ENCODE results near the gene C12orf56. TPM values are rescaled to one million over a fixed set of nuclear protein-coding genes. Genes with fewer than 3 reads are reported as not detected.

C12orf56 gene
- total and polyA plus RNA-seq, 5 experiments from 2014 or later: 0.08 TPM; not detected in 4

DNA sequence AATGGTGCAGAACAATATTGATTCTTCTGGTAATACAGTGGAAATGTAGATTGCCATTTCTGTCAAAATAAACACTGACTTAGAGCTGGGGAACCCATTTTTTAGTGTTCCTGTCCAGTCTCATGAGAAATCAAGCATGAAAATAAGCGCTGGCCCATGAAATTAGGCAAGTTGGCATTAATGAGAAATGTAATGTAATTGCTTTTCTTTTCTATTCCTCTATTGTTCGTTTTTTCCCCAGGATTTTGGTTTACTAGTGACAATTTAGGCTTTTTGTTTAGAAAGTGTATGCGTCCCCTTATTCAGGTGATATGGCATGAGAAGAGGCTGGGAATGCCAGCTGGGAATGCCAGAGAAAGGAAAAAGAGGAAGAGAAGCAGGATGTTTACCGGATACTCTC, 104.0 kb downstream of the C12orf56 start:
- no peak overlapping the region for H3K4me3 Mint-ChIP-seq
- H3K4me1 Mint-ChIP-seq: no peaks in the 10 kb centered on the region
- DNase-seq: no peak
- POLR2A ChIA-PET: interaction anchor here (0.7 kb wide), 1 partner anchor 322 kb away, joined by 5 read pairs; no protein-coding TSS in a partner anchor
- peaks cover 0 to 4% (median 0%) of the 10 kb centered on the region in 3 donors for H3K36me3 Mint-ChIP-seq
- H3K9me3 Mint-ChIP-seq: peaks cover 0 to 4% (median 0%) of the 10 kb centered on the region in 9 donors
- H3K27me3 Mint-ChIP-seq: no peaks in the 10 kb centered on the region
- ATAC-seq: no peak
- peak overlapping the region in 2 of 10 donors; percentile 27 to 29 for H3K27ac Mint-ChIP-seq

DNA sequence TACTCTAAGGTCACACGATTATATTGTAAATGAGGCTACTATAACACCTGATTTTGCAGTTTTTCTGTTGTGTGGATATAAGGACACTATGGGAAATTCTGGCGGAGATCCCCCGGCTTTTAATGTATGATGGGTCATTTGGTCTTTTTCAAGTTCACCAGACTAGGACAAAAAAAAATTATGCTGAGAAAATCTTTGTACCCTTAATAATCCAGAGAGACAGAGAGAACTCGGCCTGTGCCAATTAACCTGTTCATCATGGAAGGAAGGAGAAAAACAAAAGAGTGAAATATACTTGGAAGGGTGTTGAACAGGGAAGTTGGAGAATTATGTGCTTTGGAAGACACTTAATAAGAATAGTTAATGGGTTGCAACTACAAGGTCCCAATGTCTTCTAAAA, 106.3 kb downstream of the C12orf56 start:
- peaks cover 0 to 4% (median 0%) of the 10 kb centered on the region in 9 donors for H3K9me3 Mint-ChIP-seq
- H3K36me3 Mint-ChIP-seq: peaks cover 0 to 4% (median 0%) of the 10 kb centered on the region in 3 donors
- H3K4me3 Mint-ChIP-seq: no peak overlapping the region
- H3K4me1 Mint-ChIP-seq: no peaks in the 10 kb centered on the region
- H3K27ac Mint-ChIP-seq: no peak overlapping the region
- ATAC-seq (no peak), DNase-seq (no peak)
- H3K27me3 Mint-ChIP-seq: peaks cover 0 to 2% (median 0%) of the 10 kb centered on the region in 5 donors
- POLR2A ChIA-PET: no interaction called here

DNA sequence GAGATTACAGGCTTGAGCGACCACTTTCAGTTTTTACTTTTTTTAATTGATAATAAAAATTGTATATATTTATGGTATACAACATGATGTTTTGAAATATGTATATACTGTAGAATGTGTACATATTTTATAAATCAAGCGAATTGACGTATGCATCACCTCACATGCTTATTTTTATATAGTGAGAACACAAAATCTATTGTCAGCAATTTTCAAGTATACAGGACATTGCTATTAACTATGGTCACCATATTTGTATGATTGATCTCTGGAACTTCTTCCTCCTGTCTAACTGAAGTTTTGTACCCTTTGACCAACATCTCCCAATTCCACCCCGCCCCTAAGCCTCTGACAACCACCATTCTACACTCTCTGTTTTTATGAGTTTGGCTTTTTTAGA, 112.1 kb downstream of the C12orf56 start:
- no peak overlapping the region for H3K27ac Mint-ChIP-seq
- no peaks in the 10 kb centered on the region for H3K4me1 Mint-ChIP-seq
- no peak overlapping the region for H3K4me3 Mint-ChIP-seq
- peaks cover 0 to 4% (median 3%) of the 10 kb centered on the region in 5 donors for H3K27me3 Mint-ChIP-seq
- POLR2A ChIA-PET: no interaction called here
- no peaks in the 10 kb centered on the region for H3K36me3 Mint-ChIP-seq
- ATAC-seq: no peak
- no peak for DNase-seq
- H3K9me3 Mint-ChIP-seq: no peaks in the 10 kb centered on the region

DNA sequence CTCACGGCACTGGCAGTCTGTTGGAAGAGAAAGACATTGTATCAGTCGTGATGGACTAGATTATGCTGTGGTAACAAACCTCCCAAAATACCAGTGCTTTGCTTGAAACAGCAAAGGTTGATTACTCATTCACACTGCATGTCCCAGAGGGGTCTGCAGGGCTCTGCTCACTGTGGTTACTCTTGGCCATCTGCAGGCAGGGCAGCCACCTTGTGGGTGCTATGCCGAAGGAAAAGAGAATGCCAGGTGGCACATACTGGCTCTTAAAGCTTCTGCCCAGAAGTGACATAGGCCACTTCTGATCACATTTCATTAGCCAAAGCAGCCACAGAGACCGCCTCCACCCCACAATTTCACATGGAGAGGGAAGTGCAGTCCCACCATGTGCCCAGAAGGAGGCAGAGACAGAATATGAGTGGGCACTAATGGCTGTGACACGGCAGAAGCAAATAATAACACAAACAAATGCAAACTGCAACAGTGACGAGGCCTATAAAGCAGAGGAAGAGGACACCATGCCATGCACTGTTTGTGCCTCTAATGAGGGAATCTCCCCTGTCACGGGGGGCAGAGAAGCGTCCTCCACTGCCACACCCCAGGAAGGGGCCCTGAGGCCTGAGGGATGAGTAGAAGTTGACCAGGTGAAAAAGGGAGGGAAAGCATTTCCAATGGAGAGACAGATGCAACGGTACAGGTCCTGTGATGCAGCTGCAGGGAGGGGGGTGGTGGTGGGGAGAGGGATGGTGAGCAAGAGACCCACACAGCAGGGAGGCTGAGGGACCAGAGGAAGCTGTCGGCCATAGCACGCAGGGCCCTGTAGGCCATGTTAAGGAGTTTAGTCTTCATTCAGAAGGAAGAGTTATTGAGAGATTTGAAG, 116.8 kb downstream of the C12orf56 start:
- DNase-seq (peak in 2 of 10 donors; percentile 0 to 17), ATAC-seq (no peak)
- peaks cover 0 to 4% (median 3%) of the 10 kb centered on the region in 5 donors for H3K27me3 Mint-ChIP-seq
- POLR2A ChIA-PET: no interaction called here
- H3K4me3 Mint-ChIP-seq: no peak overlapping the region
- H3K27ac Mint-ChIP-seq: peak overlapping the region in 2 of 10 donors; percentile 27 to 47
- no peaks in the 10 kb centered on the region for H3K9me3 Mint-ChIP-seq
- H3K36me3 Mint-ChIP-seq: no peaks in the 10 kb centered on the region
- no peaks in the 10 kb centered on the region for H3K4me1 Mint-ChIP-seq

DNA sequence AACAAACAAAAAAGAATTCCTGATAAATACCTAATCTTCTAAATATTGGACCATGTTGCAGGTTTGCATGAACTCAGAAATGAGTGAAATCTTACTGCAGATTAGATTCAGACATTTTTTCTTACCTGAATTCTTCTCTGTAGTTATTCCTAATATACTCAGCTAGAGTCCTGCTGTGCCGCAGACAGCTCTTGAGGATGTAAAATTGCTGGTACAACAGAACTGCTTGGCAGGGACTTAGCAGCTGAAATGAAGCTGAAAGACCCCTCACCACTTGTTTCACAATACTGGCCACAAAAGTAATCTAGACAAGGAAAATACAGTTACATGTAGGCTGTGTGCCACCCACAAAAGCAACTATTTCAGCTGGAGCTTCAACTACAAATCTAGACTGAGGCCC, 120.1 kb downstream of the C12orf56 start:
- DNase-seq (no peak), ATAC-seq (no peak)
- H3K4me1 Mint-ChIP-seq: no peaks in the 10 kb centered on the region
- no peak overlapping the region for H3K27ac Mint-ChIP-seq
- H3K4me3 Mint-ChIP-seq: no peak overlapping the region
- H3K36me3 Mint-ChIP-seq: no peaks in the 10 kb centered on the region
- POLR2A ChIA-PET: no interaction called here
- peaks cover 0 to 3% (median 1%) of the 10 kb centered on the region in 5 donors for H3K27me3 Mint-ChIP-seq
- H3K9me3 Mint-ChIP-seq: no peaks in the 10 kb centered on the region

DNA sequence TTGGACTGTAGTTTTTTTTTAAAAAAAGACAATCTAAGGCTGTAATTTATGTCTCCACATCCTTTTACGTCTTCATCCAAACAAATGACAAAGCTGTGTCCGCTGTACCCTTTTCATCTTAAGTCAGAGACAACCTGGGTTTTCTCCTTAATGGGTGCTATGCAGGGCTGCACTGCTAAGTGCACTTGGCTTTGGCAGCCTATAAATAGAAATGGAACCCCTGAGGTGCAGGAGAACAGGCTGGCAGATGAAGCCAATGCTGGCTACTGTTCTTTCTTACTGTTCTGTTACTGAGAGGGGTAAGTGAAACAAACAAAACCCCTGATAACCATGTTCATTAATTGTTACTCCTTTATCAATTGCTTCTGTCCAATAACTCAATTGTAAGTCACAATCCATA, 121.4 kb downstream of the C12orf56 start:
- no peaks in the 10 kb centered on the region for H3K9me3 Mint-ChIP-seq
- POLR2A ChIA-PET: no interaction called here
- H3K4me1 Mint-ChIP-seq: no peaks in the 10 kb centered on the region
- DNase-seq (no peak), ATAC-seq (no peak)
- peaks cover 0 to 3% (median 1%) of the 10 kb centered on the region in 5 donors for H3K27me3 Mint-ChIP-seq
- no peaks in the 10 kb centered on the region for H3K36me3 Mint-ChIP-seq
- no peak overlapping the region for H3K4me3 Mint-ChIP-seq
- H3K27ac Mint-ChIP-seq: no peak overlapping the region

DNA sequence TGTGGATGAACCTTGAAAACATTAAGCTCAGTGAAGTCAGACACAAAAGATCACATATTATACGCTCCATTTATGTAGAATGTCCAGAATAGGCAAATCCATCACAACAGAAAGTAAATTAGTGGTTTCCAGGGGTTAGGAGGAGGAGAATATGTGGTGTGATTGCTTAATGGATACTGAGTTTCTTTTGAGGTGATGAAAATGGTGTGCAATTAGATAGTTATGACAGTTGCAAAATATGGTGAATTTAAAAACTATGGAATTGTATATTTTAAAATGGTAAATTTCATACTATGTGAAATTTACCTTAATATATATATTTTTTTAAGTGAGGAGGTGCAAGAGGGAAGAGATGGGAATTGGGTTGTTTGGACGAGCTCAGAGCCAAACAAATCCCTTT, 122.1 kb downstream of the C12orf56 start:
- Mint-ChIP-seq H3K27ac (no peak overlapping the region), H3K27me3 (peaks cover 0 to 3% (median 1%) of the 10 kb centered on the region in 5 donors), H3K9me3 (no peaks in the 10 kb centered on the region), H3K36me3 (no peaks in the 10 kb centered on the region), H3K4me3 (no peak overlapping the region), H3K4me1 (no peaks in the 10 kb centered on the region)
- no peak for ATAC-seq
- POLR2A ChIA-PET: no interaction called here
- DNase-seq: no peak

DNA sequence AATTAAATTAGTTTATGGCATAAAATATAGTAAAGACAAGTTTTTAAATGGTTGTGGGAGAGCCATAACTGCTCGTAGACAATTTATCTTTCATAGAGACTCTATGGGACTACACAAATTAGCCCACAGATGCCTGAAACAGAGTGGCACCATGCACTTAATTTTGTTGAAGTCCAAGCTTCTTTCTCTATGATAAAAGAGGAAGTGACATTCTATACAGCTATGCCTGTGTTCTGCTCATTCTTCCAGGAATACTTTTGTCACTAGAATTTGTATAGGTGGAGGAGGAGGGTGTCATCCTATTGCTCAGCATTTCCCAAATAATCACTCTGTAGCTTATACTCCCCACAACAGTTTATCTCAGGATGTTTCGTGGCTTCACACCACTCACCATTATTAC, 124.7 kb downstream of the C12orf56 start:
- no peaks in the 10 kb centered on the region for H3K9me3 Mint-ChIP-seq
- no peaks in the 10 kb centered on the region for H3K4me1 Mint-ChIP-seq
- H3K4me3 Mint-ChIP-seq: no peak overlapping the region
- ATAC-seq: no peak
- no peaks in the 10 kb centered on the region for H3K36me3 Mint-ChIP-seq
- H3K27me3 Mint-ChIP-seq: peaks cover 0 to 3% (median 1%) of the 10 kb centered on the region in 5 donors
- no peak overlapping the region for H3K27ac Mint-ChIP-seq
- POLR2A ChIA-PET: no interaction called here
- no peak for DNase-seq

DNA sequence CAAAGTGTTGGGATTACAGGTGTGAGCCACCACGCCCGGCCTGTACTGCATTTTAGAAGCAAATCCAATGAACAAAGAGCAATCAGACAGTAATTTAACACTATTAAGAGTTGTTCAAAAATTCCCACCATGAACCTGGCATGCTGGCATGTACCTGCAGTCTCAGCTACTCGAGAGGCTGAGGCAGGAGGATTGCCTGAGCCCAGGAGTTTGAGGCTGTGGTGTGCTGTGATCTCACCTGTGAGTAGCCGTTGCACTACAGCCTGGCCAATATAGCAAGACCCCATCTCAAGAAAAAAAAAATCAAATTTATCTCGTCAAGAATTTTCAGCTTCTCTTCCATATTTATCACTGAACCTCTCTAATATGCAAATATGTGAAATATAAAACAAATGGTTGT, 128.7 kb downstream of the C12orf56 start:
- H3K27ac Mint-ChIP-seq: no peak overlapping the region
- no peak for ATAC-seq
- H3K4me3 Mint-ChIP-seq: no peak overlapping the region
- H3K9me3 Mint-ChIP-seq: no peaks in the 10 kb centered on the region
- POLR2A ChIA-PET: no interaction called here
- no peaks in the 10 kb centered on the region for H3K36me3 Mint-ChIP-seq
- no peak for DNase-seq
- peaks cover 0 to 2% (median 0%) of the 10 kb centered on the region in 5 donors for H3K27me3 Mint-ChIP-seq
- no peaks in the 10 kb centered on the region for H3K4me1 Mint-ChIP-seq

DNA sequence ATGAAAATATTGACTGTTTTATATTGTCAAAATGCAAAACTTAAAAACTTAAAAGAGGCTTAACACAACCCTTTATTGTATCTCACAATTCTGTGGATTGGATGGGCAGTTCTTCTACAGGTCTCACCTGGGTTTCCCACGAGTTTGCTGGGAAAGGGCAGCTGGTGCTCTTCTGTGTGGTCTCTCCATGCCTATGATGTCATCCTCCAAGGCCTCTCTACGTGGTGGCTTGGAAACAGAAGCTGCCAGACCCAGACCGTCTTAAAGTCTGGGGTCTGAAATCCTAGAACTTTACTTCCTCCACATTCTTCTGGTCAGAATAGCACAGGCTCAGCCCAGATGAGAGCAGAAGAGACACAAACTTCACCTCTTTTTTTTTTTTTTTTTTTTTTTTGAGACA, 132.0 kb downstream of the C12orf56 start:
- Mint-ChIP-seq H3K27ac (no peak overlapping the region), H3K36me3 (no peaks in the 10 kb centered on the region), H3K4me1 (peaks cover 0 to 1% (median 0%) of the 10 kb centered on the region in 4 donors), H3K9me3 (no peaks in the 10 kb centered on the region), H3K27me3 (no peaks in the 10 kb centered on the region), H3K4me3 (no peak overlapping the region)
- POLR2A ChIA-PET: interaction anchor here (0.6 kb wide), 1 partner anchor 73 kb away, joined by 3 read pairs; no protein-coding TSS in a partner anchor
- ATAC-seq (no peak), DNase-seq (no peak)

DNA sequence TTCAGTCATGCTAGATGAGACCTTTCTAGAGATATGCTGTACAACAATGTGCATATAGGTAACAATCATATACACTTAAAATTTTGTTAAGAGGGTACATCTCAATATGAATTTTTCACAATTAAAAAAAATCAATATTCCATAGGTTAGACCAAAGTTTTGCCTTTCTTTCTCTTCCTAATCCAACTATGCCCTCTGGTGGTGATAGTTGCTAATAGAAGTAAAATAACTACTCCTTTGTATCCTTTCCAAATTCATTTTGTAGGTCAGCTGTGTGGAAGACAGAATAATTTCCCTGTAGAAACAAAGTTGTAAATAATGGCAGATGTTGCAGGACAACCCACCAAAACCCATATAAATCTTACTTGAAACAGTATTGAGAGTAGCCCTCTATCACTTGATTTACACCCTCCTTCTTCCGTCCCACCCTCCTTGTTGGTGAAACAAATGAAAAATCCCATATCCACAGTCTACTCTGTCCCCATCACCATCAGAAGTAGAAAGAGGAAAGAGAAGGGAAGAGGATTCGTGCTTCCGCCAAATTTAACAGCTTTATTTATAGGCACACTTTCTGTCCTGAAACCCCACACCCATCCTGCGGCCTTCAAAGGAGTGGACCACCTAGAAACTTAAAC, 134.3 kb downstream of the C12orf56 start:
- DNase-seq (peak in 4 of 10 donors; percentile 2 to 61 (median 54)), ATAC-seq (peak in 1 of 2 donors; percentile 35)
- no peak overlapping the region for H3K4me3 Mint-ChIP-seq
- no peaks in the 10 kb centered on the region for H3K36me3 Mint-ChIP-seq
- H3K9me3 Mint-ChIP-seq: no peaks in the 10 kb centered on the region
- no peaks in the 10 kb centered on the region for H3K27me3 Mint-ChIP-seq
- H3K4me1 Mint-ChIP-seq: peaks cover 0 to 1% (median 0%) of the 10 kb centered on the region in 4 donors
- no peak overlapping the region for H3K27ac Mint-ChIP-seq
- POLR2A ChIA-PET: no interaction called here

DNA sequence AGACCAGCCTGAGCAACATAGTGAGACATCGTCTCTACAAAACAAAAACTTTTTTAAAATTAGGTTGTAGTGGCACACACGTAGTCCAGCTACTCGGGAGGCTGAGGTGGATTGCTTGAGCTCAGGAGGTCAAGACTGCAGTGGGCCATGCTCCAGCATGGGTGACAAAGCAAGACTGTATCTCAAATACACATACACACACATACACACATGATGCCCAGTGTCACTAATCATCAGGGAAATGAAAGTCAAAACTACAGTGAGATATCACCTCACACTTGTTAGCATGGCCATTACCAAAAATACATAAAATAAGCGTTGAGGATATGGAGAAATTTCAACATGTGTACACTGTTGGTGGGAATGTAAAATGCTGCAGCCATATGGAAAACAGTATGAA, 135.3 kb downstream of the C12orf56 start:
- Mint-ChIP-seq H3K36me3 (no peaks in the 10 kb centered on the region), H3K4me3 (no peak overlapping the region), H3K27me3 (peaks cover 0 to 2% (median 0%) of the 10 kb centered on the region in 5 donors), H3K9me3 (no peaks in the 10 kb centered on the region), H3K27ac (no peak overlapping the region), H3K4me1 (peaks cover 0 to 1% (median 0%) of the 10 kb centered on the region in 4 donors)
- DNase-seq: no peak
- POLR2A ChIA-PET: no interaction called here
- no peak for ATAC-seq

DNA sequence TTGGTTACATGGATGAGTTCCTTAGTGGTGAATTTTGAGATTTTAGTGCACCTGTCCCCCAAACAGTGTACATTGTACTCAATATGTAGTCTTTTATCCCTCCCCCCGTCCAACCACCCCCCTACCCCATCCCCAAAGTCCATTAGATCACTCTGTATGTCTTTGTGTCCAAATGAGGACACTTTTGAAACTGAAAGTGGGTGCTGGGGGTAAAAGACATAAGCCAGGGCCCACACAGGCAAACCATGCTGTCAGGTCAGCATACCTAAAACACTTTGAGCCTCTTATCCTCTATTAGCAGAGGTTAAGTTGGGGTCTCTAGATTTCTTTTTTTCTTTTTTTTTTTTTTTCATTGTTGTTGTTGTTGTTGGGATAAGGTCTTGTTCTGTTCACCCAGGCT, 137.2 kb downstream of the C12orf56 start:
- DNase-seq: no peak
- no peaks in the 10 kb centered on the region for H3K36me3 Mint-ChIP-seq
- peaks cover 0 to 2% (median 0%) of the 10 kb centered on the region in 5 donors for H3K27me3 Mint-ChIP-seq
- POLR2A ChIA-PET: no interaction called here
- H3K4me1 Mint-ChIP-seq: peaks cover 0 to 1% (median 0%) of the 10 kb centered on the region in 4 donors
- H3K4me3 Mint-ChIP-seq: no peak overlapping the region
- H3K9me3 Mint-ChIP-seq: no peaks in the 10 kb centered on the region
- ATAC-seq: no peak
- no peak overlapping the region for H3K27ac Mint-ChIP-seq
